NAMALWA (cell line): ENCODE results near the gene ARSA.
A peak's percentile ranks its signal among the peaks of the same experiment; 100 is the strongest.
"Not testable (repeated sequence)": the region's sequence is repeated elsewhere in the genome, so short reads cannot be mapped to it uniquely, and the experiment has no call there.

ENCODE experiments used
- DNase-seq: peaks from one replicate; pipeline ENCODE4 v3.0.0-alpha.2; 2015; ENCODE audit warnings: low spot score

Gene ARSA

GRCh38 chr22:50627642-50628542 lies at the start of gene ARSA:
ARSA (minus strand) TSS chr22:50628152; CDS start chr22:50627779, 373 bp downstream.
- DNase-seq = peak; percentile 84

GRCh38 chr22:50676661-50677492 lies 48.9 kb upstream of the ARSA start:
- no peak for DNase-seq

- DNase-seq = no peak
Observed at GRCh38 chr22:50676180-50676636, 48.3 kb upstream of the ARSA start.

GRCh38 chr22:50675553-50676179 lies 47.7 kb upstream of the ARSA start:
- no peak for DNase-seq

GRCh38 chr22:50674606-50675552 lies 46.9 kb upstream of the ARSA start:
- DNase-seq = no peak

- DNase-seq = no peak
Observed at GRCh38 chr22:50674130-50674500, 46.2 kb upstream of the ARSA start.

GRCh38 chr22:50673231-50674129 lies 45.5 kb upstream of the ARSA start:
- no peak for DNase-seq

- no peak for DNase-seq
Observed at GRCh38 chr22:50672471-50673230, 44.7 kb upstream of the ARSA start, which contains the start of gene SHANK3. SHANK3 (plus strand) TSS chr22:50672823.

- no peak for DNase-seq
Observed at GRCh38 chr22:50672041-50672440, 44.1 kb upstream of the ARSA start.

- no peak for DNase-seq
Observed at GRCh38 chr22:50671641-50672040, 43.7 kb upstream of the ARSA start.

GRCh38 chr22:50670914-50671538 lies 43.1 kb upstream of the ARSA start:
- DNase-seq = no peak

GRCh38 chr22:50670513-50670912 lies 42.6 kb upstream of the ARSA start:
- no peak for DNase-seq

- DNase-seq = peak; percentile 46
Observed at GRCh38 chr22:50665738-50666137, 37.8 kb upstream of the ARSA start.

GRCh38 chr22:50665212-50665611 lies 37.3 kb upstream of the ARSA start:
- no peak for DNase-seq

GRCh38 chr22:50660306-50660705 lies 32.4 kb upstream of the ARSA start:
- no peak for DNase-seq

- not testable (repeated sequence) for DNase-seq
Observed at GRCh38 chr22:50659711-50660110, 31.8 kb upstream of the ARSA start.

- DNase-seq = no peak
Observed at GRCh38 chr22:50657925-50658324, 30.0 kb upstream of the ARSA start.

- no peak for DNase-seq
Observed at GRCh38 chr22:50656122-50657070, 28.4 kb upstream of the ARSA start.
